Mucosa of stomach (tissue), 1 donor: ENCODE results near the gene DELE1.

ENCODE experiments used
- H3K27me3 ChIP-seq: one replicate; pipeline ENCODE4 v1.7.0; 2013; ENCODE audit warnings: mild to moderate bottlenecking, low read length; ENCODE audit not compliant: control insufficient read depth, insufficient read depth
- H3K36me3 ChIP-seq: one replicate; pipeline ENCODE4 v1.7.0; 2013; ENCODE audit warnings: low read length; ENCODE audit not compliant: control insufficient read depth, insufficient read depth
- H3K4me1 ChIP-seq: one replicate; pipeline ENCODE4 v1.7.0; 2013; ENCODE audit warnings: mild to moderate bottlenecking, low read length; ENCODE audit not compliant: control insufficient read depth, insufficient read depth
- H3K4me3 ChIP-seq: one replicate; pipeline ENCODE4 v1.7.0; 2013; ENCODE audit warnings: low read length
- H3K9ac ChIP-seq: one replicate; pipeline ENCODE4 v1.7.0; 2013; ENCODE audit warnings: mild to moderate bottlenecking, low read length, moderate library complexity
- H3K9me3 ChIP-seq: one replicate; pipeline ENCODE4 v1.7.0; 2013; ENCODE audit warnings: mild to moderate bottlenecking, low read length, moderate library complexity; ENCODE audit not compliant: control insufficient read depth
- donor health status: Pancreatic carcinoma.

Gene DELE1, protein sequence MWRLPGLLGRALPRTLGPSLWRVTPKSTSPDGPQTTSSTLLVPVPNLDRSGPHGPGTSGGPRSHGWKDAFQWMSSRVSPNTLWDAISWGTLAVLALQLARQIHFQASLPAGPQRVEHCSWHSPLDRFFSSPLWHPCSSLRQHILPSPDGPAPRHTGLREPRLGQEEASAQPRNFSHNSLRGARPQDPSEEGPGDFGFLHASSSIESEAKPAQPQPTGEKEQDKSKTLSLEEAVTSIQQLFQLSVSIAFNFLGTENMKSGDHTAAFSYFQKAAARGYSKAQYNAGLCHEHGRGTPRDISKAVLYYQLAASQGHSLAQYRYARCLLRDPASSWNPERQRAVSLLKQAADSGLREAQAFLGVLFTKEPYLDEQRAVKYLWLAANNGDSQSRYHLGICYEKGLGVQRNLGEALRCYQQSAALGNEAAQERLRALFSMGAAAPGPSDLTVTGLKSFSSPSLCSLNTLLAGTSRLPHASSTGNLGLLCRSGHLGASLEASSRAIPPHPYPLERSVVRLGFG

DNA sequence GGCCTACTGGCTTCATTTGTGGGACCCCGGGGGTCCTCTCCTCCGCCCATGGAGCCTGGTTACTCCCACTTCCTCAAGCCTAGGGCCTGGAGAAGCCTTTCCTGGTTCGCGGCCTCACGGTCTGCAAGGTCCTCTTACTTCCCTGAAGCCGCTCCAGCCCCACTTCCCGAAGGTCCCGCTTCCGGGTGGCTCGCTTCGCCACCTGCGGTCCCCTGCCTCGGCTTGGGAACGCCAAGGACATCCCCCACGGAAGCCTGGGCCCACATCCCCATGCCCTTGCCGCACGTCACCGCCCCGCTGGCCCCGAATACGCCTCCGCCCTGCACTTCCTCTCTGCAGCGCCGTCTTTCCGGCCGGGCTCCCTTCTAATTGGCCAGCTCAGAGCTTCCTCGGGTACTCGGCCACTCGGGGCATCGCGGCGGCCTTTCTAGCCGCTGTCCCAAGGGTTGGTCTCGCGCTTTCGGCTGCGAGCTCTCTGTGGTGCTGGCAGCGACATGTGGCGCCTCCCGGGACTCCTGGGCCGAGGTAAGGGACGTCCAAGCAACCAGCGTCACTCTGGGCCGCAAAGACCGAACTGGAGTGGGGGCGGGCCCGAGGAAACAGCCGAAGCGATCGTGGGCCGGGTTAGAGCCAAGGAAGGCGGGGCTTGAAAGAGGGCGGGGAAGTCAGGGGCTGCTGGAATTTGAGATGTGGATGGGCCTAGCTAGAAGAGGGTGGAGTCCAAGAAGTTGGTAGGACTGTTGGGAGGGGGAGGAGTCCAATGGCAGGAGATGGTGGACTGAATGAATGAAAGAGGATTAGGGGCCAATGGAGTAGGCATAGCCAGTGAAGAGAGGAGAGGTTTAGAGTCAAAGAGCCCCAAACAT, at the start of gene DELE1:
Gene DELE1 (plus strand): TSS at position 424 of the 866 bp plus-strand sequence. CDS start 71 bp downstream, at position 495.
- Histone ChIP-seq H3K4me1 (no peaks in the 10 kb centered on the region), H3K36me3 (peaks cover 10% of the 10 kb centered on the region), H3K27me3 (no peaks in the 10 kb centered on the region), H3K9me3 (no peaks in the 10 kb centered on the region), H3K9ac (peak within 1 kb of the TSS; percentile 82), H3K4me3 (peak within 1 kb of the TSS; percentile 91)

DNA sequence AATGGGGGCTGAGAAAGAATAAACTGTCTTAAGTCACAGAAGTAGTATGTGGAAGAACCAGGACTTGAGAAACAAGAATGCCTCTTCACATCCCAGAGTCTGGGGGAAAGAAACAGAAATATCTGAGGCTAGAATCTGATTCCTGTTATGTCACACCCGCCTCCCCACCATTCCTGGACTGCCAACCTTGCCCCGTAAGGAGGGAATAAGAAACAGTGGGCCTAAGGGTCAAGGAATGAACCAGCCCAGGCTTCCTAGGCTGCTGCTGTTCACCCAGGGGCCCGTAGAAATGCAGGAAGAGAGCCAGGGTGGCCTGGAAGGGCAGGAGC, 49.8 kb upstream of the DELE1 start:
- Histone ChIP-seq H3K27me3 (peaks cover 18% of the 10 kb centered on the region), H3K4me1 (peaks cover 68% of the 10 kb centered on the region), H3K36me3 (peaks cover 2% of the 10 kb centered on the region), H3K9ac (peak overlapping the region; percentile 98), H3K4me3 (peak overlapping the region; percentile 21), H3K9me3 (no peaks in the 10 kb centered on the region)

DNA sequence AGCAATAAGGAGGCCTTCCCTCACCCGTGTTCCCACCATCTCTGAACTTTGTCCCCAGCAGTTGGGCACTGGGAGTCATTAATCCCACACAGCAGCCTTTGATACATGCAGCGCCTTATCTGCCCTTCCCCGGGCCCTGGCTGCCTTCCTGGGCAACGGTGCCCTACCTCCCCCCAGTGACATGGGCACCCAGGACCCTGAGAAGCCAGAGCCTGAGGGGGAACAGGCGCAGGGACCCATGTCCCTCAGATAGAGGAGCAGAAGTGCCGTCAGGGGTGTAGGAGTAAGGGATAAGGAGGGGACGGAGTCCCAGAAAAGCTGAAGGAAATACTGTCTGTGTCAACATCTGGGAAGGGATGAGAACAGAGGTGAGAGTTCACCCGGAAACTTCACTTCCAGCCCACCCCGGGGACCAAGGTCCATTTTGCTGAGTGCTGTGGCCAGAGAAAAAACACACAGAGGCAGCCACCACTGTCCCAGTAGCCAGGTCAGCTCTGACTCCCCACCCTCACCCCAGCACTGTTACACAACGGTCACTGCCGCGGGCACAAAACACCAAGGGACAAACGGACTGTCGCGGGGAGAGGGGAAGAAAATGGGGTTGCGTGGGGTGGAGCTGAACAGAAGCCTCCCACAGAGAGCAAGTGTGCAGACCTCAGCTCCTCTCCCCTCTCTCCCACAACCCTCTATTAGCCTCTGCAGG, 49.3 kb upstream of the DELE1 start:
- Histone ChIP-seq H3K27me3 (peaks cover 18% of the 10 kb centered on the region), H3K36me3 (no peaks in the 10 kb centered on the region), H3K4me3 (peak overlapping the region; percentile 21), H3K4me1 (peaks cover 68% of the 10 kb centered on the region), H3K9me3 (no peaks in the 10 kb centered on the region), H3K9ac (peak overlapping the region; percentile 98)

DNA sequence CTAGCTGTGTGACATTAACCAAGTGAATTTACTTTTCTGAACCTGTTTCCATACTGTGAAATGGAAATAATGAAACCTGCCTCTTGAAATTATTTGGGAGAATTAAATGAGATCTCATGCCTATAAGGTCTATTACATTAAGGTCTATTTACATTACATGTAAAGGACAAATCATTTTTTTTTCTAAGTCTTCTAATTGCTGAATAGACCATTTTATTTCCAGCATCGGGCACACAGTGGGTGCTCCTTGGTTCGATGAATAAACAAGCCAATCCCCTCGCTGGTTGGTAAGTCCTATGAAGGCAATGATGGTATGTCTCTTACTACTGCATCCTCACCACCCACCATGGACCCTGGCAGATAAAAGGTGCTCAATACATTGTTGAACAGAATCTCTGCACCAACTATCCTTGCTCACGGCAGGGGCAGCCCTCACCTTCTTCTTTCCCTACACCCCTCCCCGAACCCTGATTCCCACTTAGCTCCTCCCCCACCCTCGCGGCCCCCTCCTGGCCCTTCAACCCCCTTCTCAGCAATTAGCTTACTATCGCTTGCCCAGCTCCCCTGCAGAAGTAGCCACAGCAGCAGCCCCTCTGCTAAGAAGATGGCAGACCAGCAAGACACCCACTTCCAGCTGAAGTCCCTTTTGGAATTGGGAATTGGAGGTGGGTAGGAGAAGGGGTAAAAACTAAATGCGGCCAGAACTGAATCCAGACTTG, 48.5 kb upstream of the DELE1 start:
- Histone ChIP-seq H3K36me3 (no peaks in the 10 kb centered on the region), H3K4me3 (peak overlapping the region; percentile 81), H3K9me3 (no peaks in the 10 kb centered on the region), H3K9ac (peak overlapping the region; percentile 98), H3K27me3 (peaks cover 18% of the 10 kb centered on the region), H3K4me1 (peaks cover 68% of the 10 kb centered on the region)

DNA sequence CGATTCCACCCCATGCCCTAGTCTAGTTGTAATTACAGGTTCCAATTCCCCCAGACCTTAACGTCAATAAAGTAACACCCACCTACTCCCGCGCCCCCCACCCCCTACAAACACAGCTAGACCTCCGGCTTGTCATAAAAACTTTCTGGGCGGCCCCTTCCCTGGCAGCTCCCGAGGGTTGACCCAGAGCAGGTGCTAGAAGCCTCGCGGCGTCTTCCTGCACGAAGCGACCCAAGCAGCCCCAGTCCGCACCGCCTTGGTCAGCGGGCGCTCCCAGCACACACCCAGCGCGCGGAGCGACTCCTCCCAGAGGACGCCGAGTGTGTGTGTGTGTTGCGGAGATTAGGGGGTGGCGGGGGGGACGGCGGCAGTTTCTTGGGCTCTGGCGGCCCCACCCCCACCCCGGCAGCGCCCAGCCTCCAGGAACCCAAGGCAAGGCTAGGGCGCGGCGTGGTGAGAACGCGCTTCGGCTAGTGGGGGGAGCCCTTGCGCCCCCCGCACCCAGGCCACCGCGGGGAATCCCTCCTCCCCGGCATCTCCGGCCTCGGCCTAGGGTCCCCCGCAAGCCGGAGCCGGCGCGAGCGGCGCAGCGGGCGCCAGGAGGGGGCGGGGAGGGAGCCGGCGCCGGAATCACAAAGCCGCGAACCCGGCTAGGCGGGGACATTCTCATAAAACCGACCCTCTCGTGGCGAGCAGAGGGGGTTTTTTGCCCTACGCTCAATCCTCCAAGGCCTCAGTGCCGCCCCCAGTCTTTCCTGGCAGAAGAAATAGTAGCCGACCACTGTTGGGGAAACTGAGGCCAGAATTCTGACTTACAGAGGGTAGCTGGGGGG, 47.7 kb upstream of the DELE1 start:
- peaks cover 68% of the 10 kb centered on the region for H3K4me1 ChIP-seq

DNA sequence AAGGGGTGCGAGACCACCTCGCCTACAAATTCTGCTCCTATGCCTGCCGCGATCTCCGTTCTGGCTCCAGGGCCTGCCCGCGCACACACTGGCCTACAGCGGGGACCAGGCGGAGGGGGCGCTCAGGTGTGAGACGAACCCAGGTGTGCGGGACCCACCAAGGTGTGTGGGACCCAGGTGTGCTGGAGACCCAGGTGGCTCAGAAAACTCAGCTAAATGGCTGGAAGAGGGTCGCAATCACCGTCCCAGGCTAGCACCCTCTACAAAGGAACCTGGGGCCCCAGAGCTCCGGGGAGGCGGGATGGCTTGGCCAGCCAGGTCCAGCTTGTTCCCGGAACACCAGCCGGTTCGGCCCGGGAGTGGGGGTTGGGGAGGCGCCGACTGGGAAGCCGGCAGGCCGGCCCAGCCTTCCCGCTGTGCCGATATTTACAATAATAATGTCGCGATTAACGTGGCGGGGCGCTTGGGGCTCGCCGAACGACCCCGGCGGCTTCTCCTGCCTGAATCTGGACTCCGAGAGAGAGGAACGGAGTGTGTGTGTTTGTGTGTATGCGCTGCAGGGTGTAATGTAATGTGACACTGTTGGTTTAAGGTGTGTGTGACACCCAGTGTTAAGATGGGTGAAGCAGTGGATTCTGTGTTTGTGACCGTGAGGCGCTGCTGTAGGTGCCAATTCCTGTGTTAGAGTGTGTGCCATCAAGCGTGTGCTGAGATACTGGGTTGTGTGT, 46.9 kb upstream of the DELE1 start:
- Histone ChIP-seq H3K9ac (peak overlapping the region; percentile 98), H3K4me3 (peak overlapping the region; percentile 81)

More for the DNA sequence above, 47.7 kb upstream of the DELE1 start:
- Histone ChIP-seq H3K4me3 (peak overlapping the region; percentile 81), H3K9ac (peak overlapping the region; percentile 98), H3K27me3 (peaks cover 18% of the 10 kb centered on the region), H3K9me3 (no peaks in the 10 kb centered on the region), H3K36me3 (no peaks in the 10 kb centered on the region)

DNA sequence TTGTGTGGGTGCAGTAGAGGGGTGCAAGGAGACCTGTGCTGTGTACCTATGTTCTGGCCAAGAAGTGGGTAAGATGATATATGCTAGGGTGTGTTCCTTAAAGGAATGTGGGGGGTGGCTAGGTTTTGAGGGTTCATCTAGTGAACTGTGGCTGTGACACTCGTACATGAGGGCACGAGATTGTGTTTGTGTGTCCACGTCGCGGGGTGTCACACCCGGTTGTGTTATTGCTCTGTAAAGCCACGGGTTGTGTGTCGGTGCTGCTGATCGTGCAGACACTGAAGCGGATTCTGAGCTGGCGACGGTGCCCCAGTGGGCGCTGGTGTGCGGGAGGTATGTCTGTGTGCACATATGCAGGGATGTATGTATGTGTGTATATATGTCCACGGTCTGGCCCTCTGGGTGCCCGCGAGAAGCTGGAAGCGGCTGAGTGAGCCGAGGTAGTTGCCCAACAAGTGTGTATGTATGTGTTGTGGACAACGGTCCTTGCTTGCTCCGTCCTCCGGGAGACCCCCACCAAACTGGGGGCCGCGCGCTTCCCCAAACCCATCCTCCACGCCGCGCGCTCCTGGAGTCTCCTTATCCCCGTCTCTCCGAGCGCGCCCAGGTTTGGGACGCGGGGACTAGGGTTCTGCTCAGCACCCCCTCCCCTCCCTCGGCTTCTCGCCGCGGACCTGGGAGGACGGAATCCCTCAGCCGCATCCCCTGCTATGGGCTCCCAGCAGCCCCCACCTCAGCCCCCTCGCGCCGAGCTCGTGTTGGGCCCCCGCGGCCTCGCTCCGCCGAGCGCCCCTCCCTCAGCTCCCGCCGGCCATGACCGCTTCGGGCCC, 46.1 kb upstream of the DELE1 start:
- Histone ChIP-seq H3K4me1 (peaks cover 61% of the 10 kb centered on the region), H3K4me3 (peak overlapping the region; percentile 81), H3K9ac (peak overlapping the region; percentile 98), H3K36me3 (no peaks in the 10 kb centered on the region), H3K9me3 (no peaks in the 10 kb centered on the region), H3K27me3 (peaks cover 23% of the 10 kb centered on the region)

More for the DNA sequence above, 46.9 kb upstream of the DELE1 start:
- H3K27me3 ChIP-seq = peaks cover 18% of the 10 kb centered on the region
- H3K4me1 ChIP-seq = peaks cover 63% of the 10 kb centered on the region
- no peaks in the 10 kb centered on the region for H3K36me3 ChIP-seq
- H3K9me3 ChIP-seq = no peaks in the 10 kb centered on the region

DNA sequence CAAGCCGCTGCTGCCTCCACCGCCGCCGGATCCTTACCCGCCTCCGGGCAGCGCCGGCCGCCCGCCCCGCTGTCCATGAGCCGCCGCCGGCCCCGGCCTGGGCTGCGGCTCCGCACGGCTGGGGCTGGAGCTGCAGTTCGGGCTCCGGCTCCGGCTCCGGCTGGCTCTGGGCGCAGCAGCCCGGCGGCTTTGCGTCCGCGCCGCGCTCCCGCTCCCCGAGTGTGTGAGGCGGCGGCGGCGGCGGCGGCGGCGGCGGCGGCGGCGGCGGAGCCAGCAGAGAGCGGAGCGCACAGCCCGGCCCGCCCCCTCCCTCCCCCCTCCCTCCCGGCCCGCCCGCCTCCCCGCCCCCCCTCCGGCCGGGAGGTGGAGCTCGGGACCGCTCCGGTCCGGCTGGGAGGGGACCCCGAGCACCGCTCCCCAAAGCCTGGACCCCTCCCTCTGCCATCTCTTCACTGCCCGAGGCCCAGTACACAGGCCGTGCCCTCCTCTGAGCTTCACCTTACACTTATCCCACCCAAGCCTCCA, 45.4 kb upstream of the DELE1 start, which contains the start of gene PCDH1:
Gene PCDH1 (minus strand): TSS at position 225 of the 525 bp plus-strand sequence. CDS start 148 bp downstream, at position 77.
- H3K9me3 ChIP-seq = no peaks in the 10 kb centered on the region

DNA sequence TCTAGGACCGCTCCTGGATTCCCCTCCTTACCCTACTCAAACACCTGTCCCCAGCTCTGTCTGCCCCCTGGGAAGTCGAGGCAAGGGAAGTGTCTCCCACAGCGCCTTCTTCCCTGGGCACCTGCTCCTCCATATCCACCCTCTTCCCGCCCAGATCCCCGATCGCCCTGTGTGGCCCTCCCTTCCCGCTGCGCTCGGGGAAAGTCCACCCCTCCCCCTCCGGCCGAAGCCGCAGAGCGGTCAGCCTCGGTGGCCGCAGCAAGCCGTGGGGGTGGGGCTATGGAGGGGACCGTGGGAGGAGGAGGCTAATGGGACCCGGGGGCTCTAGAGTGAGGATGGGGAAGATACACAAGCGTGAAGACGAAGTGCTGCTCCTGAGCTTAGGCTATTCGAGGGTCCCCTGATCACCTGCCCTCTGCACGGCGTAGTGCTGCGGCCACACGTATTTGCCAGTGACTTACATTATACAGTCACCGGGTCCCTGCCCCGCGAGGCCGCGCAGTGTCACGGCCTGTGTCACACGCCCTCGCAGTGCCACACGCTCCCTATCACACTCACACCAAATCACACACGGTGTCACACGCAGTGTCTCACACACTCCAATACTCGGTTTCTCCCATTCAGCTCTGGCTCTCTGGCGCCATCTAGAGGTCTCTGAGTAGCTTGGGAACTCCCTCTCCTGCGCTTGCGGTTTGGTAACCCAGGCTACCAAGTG, 44.8 kb upstream of the DELE1 start:
- H3K9me3 ChIP-seq = no peaks in the 10 kb centered on the region
- peaks cover 36% of the 10 kb centered on the region for H3K27me3 ChIP-seq
- peaks cover 59% of the 10 kb centered on the region for H3K4me1 ChIP-seq
- no peaks in the 10 kb centered on the region for H3K36me3 ChIP-seq
- peak overlapping the region; percentile 73 for H3K9ac ChIP-seq
- peak overlapping the region; percentile 78 for H3K4me3 ChIP-seq

More for the DNA sequence above, 45.4 kb upstream of the DELE1 start, which contains the start of gene PCDH1:
- H3K4me1 ChIP-seq = peaks cover 63% of the 10 kb centered on the region
- H3K9ac ChIP-seq = peak within 1 kb of the TSS; percentile 98
- peak within 1 kb of the TSS; percentile 81 for H3K4me3 ChIP-seq
- peaks cover 30% of the 10 kb centered on the region for H3K27me3 ChIP-seq
- no peaks in the 10 kb centered on the region for H3K36me3 ChIP-seq
